ENCODE results near the gene PRR11. TPM values are rescaled to one million over a fixed set of nuclear protein-coding genes. Genes with fewer than 3 reads are reported as not detected.

Gene PRR11
- total and polyA plus RNA-seq, 2 of the 4 experiments (the other 2 are of a cell fraction), result 8.6 to 24.0 TPM

GRCh38 chr17:59110973-59111372 is 44.6 kb upstream of the PRR11 start:
- H3K79me1 ChIP-seq (ENCODE audit: low read depth in 1 of 2, low read length in 2 of 2), result peaks cover 9 to 24% of the 10 kb centered on the region in 2 experiments; a peak in 3 of 4 replicates
- H2BK15ac ChIP-seq (ENCODE audit: low read depth, low read length), result no peak overlapping the region
- H3K9ac ChIP-seq (ENCODE audit: low read depth, low read length), result no peak overlapping the region
- H4K20me1 ChIP-seq (ENCODE audit: insufficient read depth, low read length), result no peaks in the 10 kb centered on the region; the same call in 1 of the 2 replicates
- H3K9me1 ChIP-seq (ENCODE audit: insufficient read depth, low read length), result peaks cover 4% of the 10 kb centered on the region; the same call in 1 of the 2 replicates
- no peak overlapping the region for H2BK120ac ChIP-seq (ENCODE audit: low read depth, low read length)
- in situ Hi-C loops (cut with MboI; ENCODE audit: low sequenced_read_pairs) (no loop called here), intact Hi-C loops (cut with micrococcal nuclease) (no loop called here), dilution Hi-C loops (cut with HindIII; ENCODE audit: low sequenced_read_pairs, unreplicated experiment) (no loop called here)
- H4K8ac ChIP-seq (ENCODE audit: low read depth in 2 of 2, low read length in 2 of 2), result no peak overlapping the region
- no peak overlapping the region for H3K27ac ChIP-seq (ENCODE audit: insufficient read depth, low read length)
- CTCF ChIA-PET, result no interaction called here
- H3K4me2 ChIP-seq (ENCODE audit: low read depth, low read length), result no peak overlapping the region
- H2BK20ac ChIP-seq (ENCODE audit: low read depth, low read length), result no peak overlapping the region
- H2BK5ac ChIP-seq (ENCODE audit: low read depth, low read length, poor library complexity, severe bottlenecking), result no peak overlapping the region
- H2AK5ac ChIP-seq (ENCODE audit: low read depth, low read length), result no peak overlapping the region
- H2AK9ac ChIP-seq (replicated peaks; ENCODE audit: low read depth, low read length, poor library complexity), result no peak overlapping the region
- H3K4ac ChIP-seq (ENCODE audit: low read depth, low read length), result no peak overlapping the region
- H3K36me3 ChIP-seq (ENCODE audit: control insufficient read depth, insufficient read depth, low read length), result 0 out of 2 replicates have a peak, but pooled peaks cover 5% of the 10 kb centered on the region
- H3K9me3 ChIP-seq (ENCODE audit: control insufficient read depth, insufficient read depth, low read length), result no peaks in the 10 kb centered on the region
- no peak overlapping the region for H3K18ac ChIP-seq (ENCODE audit: low read depth, low read length)
- DNase-seq (no peak), ATAC-seq (ENCODE audit: low read depth) (no peak)
- H4K91ac ChIP-seq (ENCODE audit: insufficient read depth, low read depth, low read length), result no peak overlapping the region
- POLR2A ChIA-PET (ENCODE audit: unreplicated experiment), result no interaction called here
- H3K23ac ChIP-seq (ENCODE audit: low read depth, low read length), result 0 out of 2 replicates have a peak overlapping the region, but pooled peaks have one; percentile 4
- TF ChIP-seq CEBPB (IDR thresholded peaks at IDR 0.05; ENCODE audit: low read depth, low read length) (no peak), NFE2L2 (IDR thresholded peaks at IDR 0.05; ENCODE audit: low read depth, low read length) (no peak), RCOR1 (IDR thresholded peaks at IDR 0.05; ENCODE audit: insufficient replicate concordance, low read length) (no peak), MAFK (IDR thresholded peaks at IDR 0.05; ENCODE audit: low read depth, low read length) (no peak), RFX5 (IDR thresholded peaks at IDR 0.05; ENCODE audit: low read depth, low read length) (no peak), POLR2A (IDR thresholded peaks at IDR 0.05; ENCODE audit: low read depth, low read length) (no peak), MAZ (IDR thresholded peaks at IDR 0.05; ENCODE audit: borderline replicate concordance, low read depth, low read length) (no peak)
- BruUV-seq (replicated peaks), result TSS peak; percentile 63
- H4K5ac ChIP-seq (ENCODE audit: low read depth, low read length), result no peak overlapping the region
- no peak overlapping the region for H3K56ac ChIP-seq (ENCODE audit: extremely low read depth, insufficient read depth, low read length)
- H3K4me3 ChIP-seq (ENCODE audit: insufficient read depth, low read depth, low read length), result no peak overlapping the region
- H3K4me1 ChIP-seq (ENCODE audit: control insufficient read depth, insufficient read depth, low read length), result no peaks in the 10 kb centered on the region
- H2AFZ ChIP-seq (replicated peaks; ENCODE audit: low read length, poor library complexity), result no peak overlapping the region
- H3K14ac ChIP-seq (replicated peaks; ENCODE audit: low read depth, low read length), result no peak overlapping the region
- no peaks in the 10 kb centered on the region for H3K27me3 ChIP-seq (ENCODE audit: control insufficient read depth, insufficient read depth, low read length)
